ENCODE results near the gene BTF3.

Gene BTF3

GRCh38 chr5:73525606-73526203 lies 27.5 kb downstream of the BTF3 start:
- no peak for DNase-seq (ENCODE audit: low spot score)

- no peak for DNase-seq (ENCODE audit: low spot score)
These were observed 30.0 kb downstream of the BTF3 start for GRCh38 chr5:73528248-73528647.

GRCh38 chr5:73529081-73529480 lies 30.8 kb downstream of the BTF3 start:
- no peak for DNase-seq (ENCODE audit: low spot score)

- no peak for DNase-seq (ENCODE audit: low spot score)
These were observed 33.1 kb downstream of the BTF3 start for GRCh38 chr5:73531356-73531755.

- DNase-seq (ENCODE audit: low spot score), result no peak
These were observed 34.0 kb downstream of the BTF3 start for GRCh38 chr5:73532195-73532594.

- no peak for DNase-seq (ENCODE audit: low spot score)
These were observed 35.9 kb downstream of the BTF3 start for GRCh38 chr5:73534011-73534644.

- DNase-seq (ENCODE audit: low spot score), result no peak
These were observed 36.7 kb downstream of the BTF3 start for GRCh38 chr5:73534971-73535370.

GRCh38 chr5:73539730-73540129 lies 41.5 kb downstream of the BTF3 start:
- DNase-seq (ENCODE audit: low spot score), result no peak

GRCh38 chr5:73540192-73540591 lies 42.0 kb downstream of the BTF3 start:
- DNase-seq (ENCODE audit: low spot score), result no peak

GRCh38 chr5:73542020-73542419 lies 43.8 kb downstream of the BTF3 start:
- DNase-seq (ENCODE audit: low spot score), result no peak

GRCh38 chr5:73544429-73545402 lies 46.5 kb downstream of the BTF3 start:
- DNase-seq (ENCODE audit: low spot score), result no peak

- DNase-seq (ENCODE audit: low spot score), result no peak
These were observed 47.1 kb downstream of the BTF3 start for GRCh38 chr5:73545403-73545779.

- DNase-seq (ENCODE audit: low spot score), result no peak
These were observed 51.8 kb downstream of the BTF3 start for GRCh38 chr5:73550016-73550415.

GRCh38 chr5:73552642-73553041 lies 54.4 kb downstream of the BTF3 start:
- DNase-seq (ENCODE audit: low spot score), result no peak
